GM21360 (cell line): ENCODE results near the gene TMEM237.
A peak's percentile ranks its signal among the peaks of the same experiment; 100 is the strongest.

Source experiments
- ATAC-seq: cut with Tn5 transposase; IDR thresholded peaks from one replicate; pipeline ENCODE4 v1.9.1; 2021; ENCODE audit warnings: mild to moderate bottlenecking, moderate library complexity; ENCODE audit not compliant: unreplicated experiment

Gene TMEM237

DNA sequence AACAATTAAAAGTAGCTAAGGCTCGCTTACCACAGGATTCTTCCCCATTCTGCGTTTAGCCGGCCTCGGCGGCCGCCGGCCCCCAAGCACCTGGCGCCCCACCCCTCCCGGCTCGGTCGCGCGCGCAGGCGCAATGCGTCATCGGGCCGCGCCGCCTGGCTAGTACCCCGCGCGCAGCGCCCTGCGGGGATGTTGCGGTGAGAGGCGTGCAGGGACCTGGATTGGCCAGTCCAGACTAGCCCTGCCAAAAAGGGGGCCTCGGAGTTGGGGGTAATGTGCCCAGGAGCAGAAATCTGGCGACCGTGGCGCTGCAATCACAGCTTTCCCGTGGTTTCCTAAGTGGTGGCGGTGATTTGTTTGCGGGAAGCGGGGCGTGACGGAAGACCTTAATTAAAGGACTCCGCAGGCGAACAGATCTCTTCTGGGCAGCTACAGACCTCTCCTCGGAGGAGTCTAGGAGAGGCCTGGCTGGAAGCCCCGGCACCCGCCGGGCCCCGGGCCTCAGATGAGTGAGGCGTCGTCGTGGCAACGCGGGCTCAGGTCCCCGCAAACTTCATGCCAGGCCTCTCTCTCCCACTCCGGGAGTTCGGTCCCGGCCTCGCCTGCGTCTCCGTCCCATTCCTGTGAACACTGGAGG, 606 bp downstream of the TMEM237 start:
- peak; percentile 79 for ATAC-seq

- ATAC-seq = peak; percentile 31
Observed at GRCh38 chr2:201642086-201642578, 1.2 kb downstream of the TMEM237 start.

GRCh38 chr2:201639205-201639604, 4.1 kb downstream of the TMEM237 start:
- ATAC-seq = no peak

DNA sequence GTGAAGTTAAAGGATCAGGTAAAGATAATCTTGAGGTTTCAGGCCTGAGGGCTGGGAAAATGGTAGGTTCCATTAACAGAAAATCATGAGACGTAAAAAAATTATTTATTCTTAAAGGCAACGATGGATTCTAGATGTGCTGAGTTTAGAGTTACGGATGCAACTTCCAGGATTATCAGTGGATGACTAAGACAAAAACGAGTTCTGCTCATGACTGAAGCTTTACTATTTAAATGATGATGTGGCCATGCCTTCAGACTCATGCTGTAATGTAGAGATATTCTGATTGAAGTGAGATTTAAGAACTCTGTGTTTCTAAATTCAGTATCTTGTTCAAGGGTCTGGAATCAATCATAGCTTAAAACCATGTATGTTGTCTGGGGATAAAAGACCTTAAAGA, 5.0 kb downstream of the TMEM237 start:
- no peak for ATAC-seq

DNA sequence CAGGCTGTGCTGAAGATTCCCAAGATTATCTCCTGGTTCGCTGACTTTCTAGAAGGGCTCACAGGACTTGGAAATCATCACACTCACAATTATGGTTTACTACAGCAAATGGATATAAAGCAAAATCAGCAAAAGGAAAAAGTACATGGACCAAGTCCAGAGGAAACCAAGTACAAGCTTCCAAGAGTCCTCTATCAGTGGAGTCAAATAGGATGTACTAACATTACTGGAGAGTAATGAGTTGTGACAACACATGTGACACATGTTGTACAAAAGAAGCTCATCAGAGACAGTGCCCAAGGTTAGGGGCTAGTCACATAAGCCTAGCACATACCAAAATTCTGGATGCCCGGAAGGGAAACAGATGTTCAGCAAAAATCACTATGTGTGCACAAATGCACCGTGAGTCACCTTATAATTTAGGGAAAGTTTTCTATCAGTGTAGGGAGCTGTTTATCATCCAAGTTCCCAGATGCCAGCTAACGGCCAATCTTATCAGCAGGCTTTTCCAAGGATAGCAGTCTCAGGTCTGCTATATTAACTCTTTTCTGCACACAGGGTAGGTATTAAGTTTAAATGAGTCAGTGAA, 9.5 kb downstream of the TMEM237 start:
- ATAC-seq = no peak

DNA sequence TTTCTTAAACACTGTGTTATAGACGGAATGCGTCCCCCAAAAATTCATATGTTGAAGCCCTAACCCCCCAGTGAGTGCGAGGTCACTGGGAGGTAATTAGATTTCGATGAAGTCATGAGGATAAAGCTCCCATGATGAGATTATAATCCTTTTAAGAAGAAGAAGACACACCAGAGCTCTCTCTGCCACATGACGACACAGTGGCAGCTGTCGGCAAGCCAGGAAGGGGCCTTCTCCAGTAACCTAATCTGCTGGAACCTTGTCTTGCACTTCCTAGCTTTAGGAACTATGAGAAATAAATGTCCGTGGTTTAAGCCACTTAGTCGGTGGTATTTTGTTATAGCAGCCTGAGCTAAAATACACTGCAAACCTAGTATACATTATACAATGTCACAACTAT, 12.3 kb downstream of the TMEM237 start:
- no peak for ATAC-seq

GRCh38 chr2:201630577-201630976, 12.7 kb downstream of the TMEM237 start:
- ATAC-seq = no peak

DNA sequence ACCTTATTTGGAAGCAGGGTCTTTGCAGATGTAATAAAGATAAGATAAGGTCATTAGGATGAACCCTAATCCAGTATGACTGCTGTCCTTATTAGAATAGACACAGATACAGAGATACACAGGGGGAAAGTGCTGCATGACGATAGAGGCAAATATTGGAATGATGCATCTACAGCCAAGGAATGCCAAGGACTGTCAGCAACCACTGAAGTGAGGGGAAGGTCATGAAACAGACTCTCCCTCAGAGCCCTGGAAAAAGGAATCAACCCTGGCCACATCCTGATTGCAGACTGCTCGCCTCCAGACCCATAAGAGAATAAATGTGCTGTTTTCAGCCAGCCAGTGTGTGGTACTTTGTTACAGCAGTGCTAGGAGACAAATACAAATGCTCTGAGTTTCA, 14.8 kb downstream of the TMEM237 start:
- no peak for ATAC-seq

- ATAC-seq = no peak
Observed at GRCh38 chr2:201622306-201622970, 20.9 kb downstream of the TMEM237 start.

- no peak for ATAC-seq
Observed at GRCh38 chr2:201621293-201621999, 21.9 kb downstream of the TMEM237 start.

DNA sequence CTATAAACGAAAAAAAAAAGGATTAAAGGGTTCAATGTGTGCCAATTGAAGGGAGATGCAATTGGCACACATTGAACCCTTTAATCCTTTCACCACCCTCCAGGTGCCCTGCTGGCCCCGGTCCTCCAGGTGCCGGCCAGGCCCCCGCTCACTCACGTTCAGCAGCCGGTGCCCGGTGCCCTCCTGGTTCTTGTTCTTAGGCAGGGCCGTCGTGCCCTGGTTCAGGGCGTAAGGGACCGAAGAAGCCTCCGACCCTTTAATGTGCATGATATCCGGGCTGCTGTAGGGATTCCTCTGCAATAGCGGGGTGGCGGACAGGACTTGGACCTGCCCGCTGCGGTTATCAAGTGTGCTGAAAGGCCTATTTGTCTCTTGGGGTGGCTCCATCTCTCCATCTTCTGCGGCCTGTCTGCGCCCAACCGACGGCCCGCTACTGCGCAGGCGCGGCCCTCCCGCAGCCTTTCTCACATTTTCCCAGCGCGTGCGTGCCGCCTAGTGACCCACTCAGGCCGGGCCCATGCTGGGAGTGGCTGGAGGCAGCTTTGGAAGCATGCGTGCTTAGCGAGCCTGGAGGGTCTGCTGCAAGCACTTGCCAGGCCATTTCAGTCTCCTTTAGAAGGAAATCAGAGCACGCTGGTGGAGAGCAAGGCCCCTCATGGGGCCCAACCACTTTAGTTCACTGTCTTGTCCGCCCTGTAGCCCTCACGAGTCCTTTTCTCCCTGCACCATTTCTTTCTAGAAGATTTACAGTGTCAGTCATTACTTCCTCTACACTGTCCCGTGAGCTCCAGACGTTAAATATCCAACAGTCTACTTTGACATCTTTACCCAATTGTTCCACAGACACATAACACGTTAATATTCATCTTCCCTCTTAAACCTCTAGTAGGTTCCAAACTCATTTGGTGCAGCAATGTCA, 24.3 kb downstream of the TMEM237 start:
- ATAC-seq = no peak

GRCh38 chr2:201608021-201608420, 35.3 kb downstream of the TMEM237 start:
- no peak for ATAC-seq

GRCh38 chr2:201607568-201607967, 35.7 kb downstream of the TMEM237 start:
- ATAC-seq = no peak

DNA sequence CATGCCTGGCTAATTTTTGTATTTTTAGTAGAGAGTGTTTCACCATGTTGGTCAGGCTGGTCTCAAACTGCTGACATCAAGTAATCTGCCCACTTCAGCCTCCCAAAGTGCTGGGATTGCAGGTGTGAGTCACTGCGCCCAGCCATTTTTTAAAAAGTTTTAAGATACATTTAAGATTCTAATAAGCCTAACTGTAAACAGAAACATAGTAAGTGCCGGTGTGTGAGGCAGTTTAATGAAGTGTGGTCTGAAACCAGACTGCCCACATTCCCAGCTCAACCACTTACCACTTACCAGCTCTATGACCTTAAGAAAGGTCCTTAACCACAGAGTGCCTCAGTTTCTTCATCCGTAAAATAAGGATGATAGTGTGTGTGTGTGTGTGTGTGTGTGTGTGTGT, 42.4 kb downstream of the TMEM237 start:
- no peak for ATAC-seq

- no peak for ATAC-seq
Observed at GRCh38 chr2:201597397-201597796, 45.9 kb downstream of the TMEM237 start.

DNA sequence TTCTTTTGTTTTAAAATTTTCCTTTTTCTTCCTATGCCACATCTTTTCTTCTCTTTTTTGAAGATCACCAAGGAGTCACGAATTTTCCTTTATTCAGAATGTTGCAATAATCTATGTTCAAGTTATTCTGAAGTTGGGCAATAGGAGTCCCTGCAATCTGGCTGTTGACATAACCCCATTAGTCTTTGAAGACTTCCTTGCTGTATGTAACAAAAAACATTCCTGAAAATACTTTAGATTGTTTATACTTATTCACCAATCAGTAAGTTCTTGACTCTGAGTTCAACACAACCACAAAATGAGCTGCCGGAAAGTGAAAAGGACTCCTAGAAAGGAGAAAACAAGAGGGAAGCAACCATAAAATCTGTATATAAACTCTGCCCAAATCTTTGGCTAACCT, 62.8 kb downstream of the TMEM237 start:
- ATAC-seq = no peak

DNA sequence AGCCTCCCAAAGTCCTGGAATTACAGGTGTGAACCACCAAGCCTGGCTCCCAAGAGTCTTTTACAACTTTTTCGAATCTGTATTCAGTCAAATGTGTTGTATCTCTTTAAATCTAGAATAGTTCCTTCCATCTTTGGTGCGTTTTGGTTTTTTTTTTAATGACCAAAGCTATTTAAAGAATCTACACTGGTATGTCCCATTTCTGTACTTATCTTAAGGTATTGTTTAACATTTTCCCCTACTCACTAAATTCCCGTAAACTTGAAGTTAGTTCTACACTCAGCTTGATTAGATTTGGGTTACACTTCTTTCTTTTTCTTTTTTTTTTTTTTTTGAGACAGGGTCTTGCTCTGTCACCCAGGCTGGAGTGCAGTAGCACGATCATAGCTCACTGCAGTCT, 63.8 kb downstream of the TMEM237 start:
- no peak for ATAC-seq

GRCh38 chr2:201575971-201576370, 67.3 kb downstream of the TMEM237 start:
- no peak for ATAC-seq

DNA sequence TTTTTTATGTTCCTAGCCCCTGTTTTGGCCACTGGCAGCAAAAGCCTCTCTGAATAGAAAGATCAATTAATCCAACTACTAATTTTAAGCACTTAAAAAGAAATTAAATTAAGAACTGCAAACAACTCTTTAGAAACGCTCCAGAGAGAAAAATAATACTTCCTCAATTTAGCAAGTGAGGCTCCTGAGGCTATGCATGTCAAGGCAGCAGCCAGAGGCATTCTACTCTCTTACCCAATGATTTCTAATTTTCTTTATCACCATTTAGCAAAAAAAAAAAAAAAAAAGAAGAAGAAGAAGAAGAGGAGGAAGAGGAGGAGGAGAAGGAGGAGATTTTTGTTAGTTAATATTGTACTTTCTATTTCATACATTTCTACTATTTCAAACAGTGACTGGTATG, 68.5 kb downstream of the TMEM237 start:
- ATAC-seq = no peak

DNA sequence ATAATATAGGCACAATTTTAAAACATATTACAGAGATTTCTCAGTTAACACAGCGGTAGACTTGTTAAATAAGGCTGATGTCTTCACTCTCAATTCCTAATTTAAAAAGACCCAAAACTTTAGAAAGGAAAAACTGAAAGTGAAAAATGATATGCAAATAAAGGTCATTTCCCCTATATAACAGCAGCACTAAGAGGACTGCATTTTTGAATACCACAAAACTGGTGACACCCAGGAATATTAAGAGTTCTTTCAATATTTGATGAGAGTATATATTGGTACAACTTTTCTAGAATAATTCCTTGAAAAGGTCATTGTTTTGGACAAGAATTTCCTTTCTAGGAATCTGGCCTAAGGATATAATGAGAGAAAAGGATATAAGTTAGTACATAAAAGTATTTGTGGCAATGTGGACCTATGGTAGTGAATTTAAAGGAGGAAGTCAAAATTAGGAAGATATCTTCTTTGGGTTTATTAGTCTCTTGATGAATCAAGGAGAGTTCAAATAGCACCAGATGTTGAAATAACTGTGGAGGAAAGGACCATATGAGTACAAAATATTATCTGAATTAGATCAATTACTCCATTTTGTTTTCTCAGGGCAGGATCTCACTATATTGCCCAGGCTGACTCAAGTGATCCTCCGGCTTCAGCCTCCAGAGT, 70.3 kb downstream of the TMEM237 start:
- ATAC-seq = no peak
